Fibroblast of villous mesenchyme (primary cell): ENCODE data around the gene BTBD18. TPM values are rescaled to one million over a fixed set of nuclear protein-coding genes. Genes with fewer than 3 reads are reported as not detected.
"Not testable (repeated sequence)": the region's sequence is repeated elsewhere in the genome, so short reads cannot be mapped to it uniquely, and the experiment has no call there.

Source experiments
- DNase-seq: peaks from one replicate; pipeline ENCODE4 v3.0.0-alpha.2; 2010; ENCODE audit warnings: low read depth
- H3K4me3 ChIP-seq: 2 replicates; pipeline ENCODE4 v1.5.1; 2011; ENCODE audit warnings: low read depth, mild to moderate bottlenecking, low read length
- total RNA-seq: library from RNA; depleted of rRNA; stranded (reverse); fragments of >200 nt; gene quantifications from 2 replicates; pipeline ENCODE4 v1.2.3, GENCODE V29; 2012
- TF ChIP-seq, protein P1 (sequence below): IDR thresholded peaks from 2 replicates; pipeline ENCODE4 v1.5.1; 2012; ENCODE audit warnings: low read depth, mild to moderate bottlenecking, low read length; ENCODE audit not compliant: insufficient read depth

BTBD18 gene
- total RNA-seq, 1 donor: not detected

DNA sequence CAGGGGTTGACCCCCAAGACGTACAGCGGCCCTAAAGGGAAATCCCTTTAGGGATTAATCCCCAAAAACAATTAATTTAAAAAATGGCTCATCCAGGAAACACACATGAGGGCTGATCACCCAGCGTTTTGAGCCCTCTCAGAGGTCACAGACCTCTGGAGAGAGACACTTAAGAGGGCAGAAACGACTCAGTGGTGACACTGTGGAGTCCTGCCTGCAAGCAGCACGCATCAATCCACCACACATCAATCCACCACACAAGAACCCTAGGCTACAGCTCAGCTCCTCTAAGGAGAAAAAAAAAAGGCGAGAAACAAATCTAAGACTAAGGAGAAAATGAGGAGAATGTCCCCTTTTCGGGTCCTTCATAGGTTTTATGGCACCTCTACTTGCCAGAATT is 22.8 kb downstream of the BTBD18 start:
- no peak for DNase-seq

DNA sequence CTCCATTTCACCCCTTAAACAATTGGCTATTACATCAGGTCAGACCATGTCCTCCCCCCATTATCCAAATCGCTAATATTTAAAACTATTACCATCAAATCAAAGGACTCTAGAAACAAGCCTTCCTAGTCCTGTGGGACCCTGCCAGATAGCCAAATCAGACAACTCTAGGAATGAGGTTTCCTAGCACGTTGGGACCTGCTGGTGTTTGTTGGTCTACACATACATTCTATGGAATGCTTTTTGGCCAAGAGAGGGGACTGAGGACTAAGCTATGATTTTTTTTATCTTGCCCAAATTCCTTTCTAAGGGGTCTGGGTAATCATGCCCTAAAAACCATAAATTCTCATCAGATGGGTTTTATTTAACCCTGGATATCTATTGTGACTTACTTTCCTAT is 24.4 kb downstream of the BTBD18 start:
- DNase-seq: no peak
- no peak overlapping the region for H3K4me3 ChIP-seq
- TF ChIP-seq, protein P1, sequence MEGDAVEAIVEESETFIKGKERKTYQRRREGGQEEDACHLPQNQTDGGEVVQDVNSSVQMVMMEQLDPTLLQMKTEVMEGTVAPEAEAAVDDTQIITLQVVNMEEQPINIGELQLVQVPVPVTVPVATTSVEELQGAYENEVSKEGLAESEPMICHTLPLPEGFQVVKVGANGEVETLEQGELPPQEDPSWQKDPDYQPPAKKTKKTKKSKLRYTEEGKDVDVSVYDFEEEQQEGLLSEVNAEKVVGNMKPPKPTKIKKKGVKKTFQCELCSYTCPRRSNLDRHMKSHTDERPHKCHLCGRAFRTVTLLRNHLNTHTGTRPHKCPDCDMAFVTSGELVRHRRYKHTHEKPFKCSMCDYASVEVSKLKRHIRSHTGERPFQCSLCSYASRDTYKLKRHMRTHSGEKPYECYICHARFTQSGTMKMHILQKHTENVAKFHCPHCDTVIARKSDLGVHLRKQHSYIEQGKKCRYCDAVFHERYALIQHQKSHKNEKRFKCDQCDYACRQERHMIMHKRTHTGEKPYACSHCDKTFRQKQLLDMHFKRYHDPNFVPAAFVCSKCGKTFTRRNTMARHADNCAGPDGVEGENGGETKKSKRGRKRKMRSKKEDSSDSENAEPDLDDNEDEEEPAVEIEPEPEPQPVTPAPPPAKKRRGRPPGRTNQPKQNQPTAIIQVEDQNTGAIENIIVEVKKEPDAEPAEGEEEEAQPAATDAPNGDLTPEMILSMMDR: no peak

More for the DNA sequence above, 22.8 kb downstream of the BTBD18 start:
- TF ChIP-seq, protein P1: no peak
- no peak overlapping the region for H3K4me3 ChIP-seq

DNA sequence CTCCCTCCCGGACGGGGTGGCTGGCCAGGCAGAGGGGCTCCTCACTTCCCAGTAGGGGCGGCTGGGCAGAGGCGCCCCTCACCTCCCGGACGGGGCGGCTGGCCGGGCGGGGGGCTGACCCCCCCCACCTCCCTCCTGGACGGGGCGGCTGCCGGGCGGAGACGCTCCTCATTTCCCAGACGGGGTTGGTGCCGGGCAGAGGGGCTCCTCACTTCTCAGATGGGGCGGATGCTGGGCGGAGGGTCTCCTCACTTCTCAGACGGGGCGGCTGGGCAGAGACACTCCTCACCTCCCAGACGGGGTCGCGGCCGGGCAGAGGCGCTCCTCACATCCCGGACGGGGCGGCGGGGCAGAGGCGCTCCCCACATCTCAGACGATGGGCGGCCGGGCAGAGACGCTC is 34.9 kb downstream of the BTBD18 start:
- DNase-seq, H3K4me3 ChIP-seq: not testable (repeated sequence)

DNA sequence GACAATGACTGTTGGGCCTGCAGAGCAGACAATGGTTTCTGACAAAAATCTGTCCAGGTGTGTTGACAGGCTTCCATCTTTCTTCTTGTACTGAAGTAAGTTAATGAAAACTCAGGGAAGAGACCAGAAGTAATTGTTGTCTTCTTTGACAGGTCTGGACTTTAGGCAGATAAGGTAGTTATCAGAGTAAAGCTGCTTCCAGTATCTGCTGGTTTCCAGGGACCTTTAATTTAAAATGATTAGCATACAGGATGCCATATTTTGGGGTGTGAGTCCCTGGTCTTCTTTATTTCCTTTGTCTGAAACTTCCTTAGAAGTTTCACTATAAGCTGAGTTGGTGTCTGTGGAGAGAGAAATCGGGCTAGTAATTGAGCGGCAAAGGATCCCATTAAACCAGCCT is 37.8 kb downstream of the BTBD18 start:
- TF ChIP-seq, protein P1: no peak
- peak overlapping the region; percentile 97 for H3K4me3 ChIP-seq
- DNase-seq: no peak

DNA sequence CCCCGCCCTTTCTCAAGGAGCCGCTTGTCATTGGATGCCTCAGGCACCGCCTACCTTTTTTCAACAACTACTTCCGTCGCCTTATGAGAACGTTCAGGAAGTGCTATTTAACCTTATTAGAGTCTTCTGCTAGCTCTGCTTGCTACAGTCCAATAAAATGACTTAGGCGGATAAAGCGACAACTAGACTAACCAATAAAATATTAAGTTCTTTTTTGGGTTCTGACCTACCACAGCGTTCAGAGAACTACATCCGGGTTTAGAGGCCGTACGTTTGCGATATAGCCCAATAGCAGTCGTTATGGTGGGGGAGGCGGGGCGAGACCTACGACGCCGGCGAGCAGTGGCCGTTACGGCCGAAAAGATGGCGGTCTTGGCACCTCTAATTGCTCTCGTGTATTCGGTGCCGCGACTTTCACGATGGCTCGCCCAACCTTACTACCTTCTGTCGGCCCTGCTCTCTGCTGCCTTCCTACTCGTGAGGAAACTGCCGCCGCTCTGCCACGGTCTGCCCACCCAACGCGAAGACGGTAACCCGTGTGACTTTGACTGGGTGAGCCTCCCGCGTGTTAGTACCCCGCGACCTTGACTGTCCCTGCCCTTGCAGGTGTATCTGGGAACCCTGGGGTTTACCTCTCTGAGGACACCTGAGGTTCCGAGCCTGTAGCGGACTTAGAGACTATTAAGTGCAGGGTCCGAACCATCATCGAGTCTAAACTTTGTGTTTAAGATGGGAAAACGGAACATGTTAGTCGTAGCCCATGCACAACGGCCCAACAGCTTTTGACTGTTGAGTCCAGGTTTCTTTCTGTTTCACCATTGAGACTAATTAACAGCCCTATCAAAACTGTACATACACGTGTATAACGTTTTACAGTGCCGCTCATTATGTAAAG is 39.1 kb downstream of the BTBD18 start, which contains the start of gene TMX2:
Gene TMX2, plus strand, starts transcription at position 338 of the 895 bp plus-strand sequence. Its CDS starts 26 bp downstream, at position 364.
- peak within 1 kb of the TSS; percentile 97 for H3K4me3 ChIP-seq
- DNase-seq: peak; percentile 100
- TF ChIP-seq, protein P1: no peak

DNA sequence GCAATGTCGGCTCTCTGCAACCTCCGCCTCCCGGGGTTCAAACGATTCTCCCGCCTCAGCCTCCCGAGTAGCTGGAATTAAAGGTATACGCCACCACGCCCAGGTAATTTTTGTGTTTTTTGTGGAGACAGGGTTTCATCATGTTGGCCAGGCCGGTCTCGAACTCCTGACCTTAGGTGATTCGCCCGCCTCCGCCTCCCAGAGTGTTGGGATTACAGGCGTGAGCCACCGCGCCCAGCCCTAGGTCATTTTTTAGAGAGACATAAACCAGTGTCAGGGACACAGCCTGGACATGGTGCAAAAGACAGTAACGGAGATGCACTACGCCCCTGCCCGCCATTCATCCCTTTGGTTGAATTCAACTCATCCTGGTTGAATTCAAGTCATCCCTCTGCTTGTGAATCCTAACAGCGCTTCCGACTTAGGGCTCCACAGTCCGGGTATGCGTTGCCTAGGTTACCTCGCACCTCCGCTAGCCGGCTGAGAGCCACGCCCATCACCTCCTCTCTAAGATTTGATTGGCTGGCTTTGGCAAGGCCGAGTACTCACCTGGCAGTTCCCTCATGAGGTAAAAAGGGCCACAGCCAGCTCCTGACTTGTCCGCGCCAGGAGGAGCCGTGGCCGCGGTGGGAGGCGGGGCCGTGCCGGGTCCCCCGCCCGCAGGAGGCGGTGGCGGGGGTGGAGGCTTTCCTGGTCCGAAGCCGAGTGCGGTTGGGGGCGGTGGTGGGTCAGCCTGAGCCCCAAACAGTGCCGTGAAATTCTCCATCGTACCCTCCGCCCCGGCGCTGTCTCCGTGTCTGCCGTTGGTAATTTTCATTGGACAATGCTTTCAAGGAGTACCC is 40.0 kb downstream of the BTBD18 start, which contains the start of gene MED19:
Gene MED19, minus strand, starts transcription at position 802 of the 842 bp plus-strand sequence. Its CDS starts 36 bp downstream, at position 766.
- DNase-seq: peak; percentile 80
- peak within 1 kb of the TSS; percentile 97 for H3K4me3 ChIP-seq
- TF ChIP-seq, protein P1: no peak
